Neural progenitor cell (in vitro differentiated cells): Measurements from ENCODE around the gene UPP2. TPM values are rescaled to one million over a fixed set of nuclear protein-coding genes. Genes with fewer than 3 reads are reported as not detected.

Experiments used
- DNase-seq: peaks from one replicate; pipeline ENCODE4 v3.0.0-alpha.2; 2016; ENCODE audit warnings: low spot score
- H2AFZ ChIP-seq: fragments of 200-600 bp; sonication (generic); replicated peaks from 2 replicates; pipeline ENCODE4 v1.6.1; 2016; ENCODE audit warnings: antibody characterized with exemption
- H3F3A ChIP-seq: fragments of 200-600 bp; sonication (generic); 2 replicates; pipeline ENCODE4 v1.6.1; 2016; ENCODE audit warnings: antibody characterized with exemption, low read depth
- H3K27ac ChIP-seq: fragments of 200-600 bp; sonication (generic); 2 replicates; pipeline ENCODE4 v1.5.1; 2016; ENCODE audit warnings: mild to moderate bottlenecking
- H3K27me3 ChIP-seq: fragments of 200-600 bp; sonication (generic); 2 replicates; pipeline ENCODE4 v1.6.1; 2016; ENCODE audit warnings: mild to moderate bottlenecking, moderate library complexity
- H3K36me3 ChIP-seq: fragments of 200-600 bp; sonication (generic); 2 replicates; pipeline ENCODE4 v1.5.1; 2016
- H3K4me1 ChIP-seq: fragments of 200-600 bp; sonication (generic); 2 replicates; pipeline ENCODE4 v1.6.1; 2016; ENCODE audit warnings: mixed run types
- H3K4me2 ChIP-seq: fragments of 200-600 bp; sonication (generic); 2 replicates; pipeline ENCODE4 v1.6.1; 2016
- H3K4me3 ChIP-seq: fragments of 200-600 bp; sonication (generic); 2 replicates; pipeline ENCODE4 v1.5.1; 2016
- H3K79me2 ChIP-seq: fragments of 200-600 bp; sonication (generic); 2 replicates; pipeline ENCODE4 v1.6.1; 2016; ENCODE audit warnings: low read depth
- H3K9ac ChIP-seq: fragments of 200-600 bp; sonication (generic); 2 replicates; pipeline ENCODE4 v1.6.1; 2016
- H3K9me3 ChIP-seq: fragments of 200-600 bp; sonication (generic); 2 replicates; pipeline ENCODE4 v1.5.1; 2016; ENCODE audit warnings: low read depth
- H4K20me1 ChIP-seq: fragments of 200-600 bp; sonication (generic); 2 replicates; pipeline ENCODE4 v1.6.1; 2016; ENCODE audit warnings: low read depth
- H3K27ac Mint-ChIP-seq: 3 replicates; pipeline ENCODE4 v1.8.0; 2021; ENCODE audit warnings: mixed read lengths
- H3K27me3 Mint-ChIP-seq: 2 replicates; pipeline ENCODE4 v1.8.0; 2022; ENCODE audit warnings: low read depth, mild to moderate bottlenecking, inconsistent platforms, moderate library complexity, mixed read lengths; ENCODE audit not compliant: insufficient read depth
- H3K36me3 Mint-ChIP-seq: 3 replicates; pipeline ENCODE4 v1.8.0; 2021; ENCODE audit warnings: mixed read lengths
- H3K4me1 Mint-ChIP-seq: 3 replicates; pipeline ENCODE4 v1.8.0; 2021; ENCODE audit warnings: mixed read lengths
- H3K4me3 Mint-ChIP-seq: 3 replicates; pipeline ENCODE4 v1.8.0; 2021; ENCODE audit warnings: mild to moderate bottlenecking, moderate library complexity, mixed read lengths
- H3K9me3 Mint-ChIP-seq: 3 replicates; pipeline ENCODE4 v1.8.0; 2020; ENCODE audit warnings: mixed read lengths
- EZH2 ChIP-seq: fragments of 200-600 bp; sonication (generic); IDR thresholded peaks from 2 replicates; pipeline ENCODE4 v1.6.1; 2017; ENCODE audit warnings: antibody characterized with exemption, mild to moderate bottlenecking, moderate library complexity
- EZH2phosphoT487 ChIP-seq: fragments of 200-600 bp; sonication (generic); IDR thresholded peaks from 2 replicates; pipeline ENCODE4 v1.6.1; 2017; ENCODE audit warnings: antibody characterized with exemption
- total RNA-seq: library from RNA; depleted of rRNA; stranded (reverse); fragments of >200 nt; gene quantifications from 2 replicates; pipeline ENCODE4 v1.2.3, GENCODE V29; 2015; ENCODE audit warnings: low replicate concordance
- TF ChIP-seq, protein P1 (sequence below): fragments of 200-600 bp; sonication (generic); IDR thresholded peaks from 2 replicates; pipeline ENCODE4 v1.5.1; 2017; ENCODE audit warnings: antibody characterized with exemption, mild to moderate bottlenecking

UPP2 gene
- total RNA-seq, 1 donor from 2014 or later = not detected

DNA sequence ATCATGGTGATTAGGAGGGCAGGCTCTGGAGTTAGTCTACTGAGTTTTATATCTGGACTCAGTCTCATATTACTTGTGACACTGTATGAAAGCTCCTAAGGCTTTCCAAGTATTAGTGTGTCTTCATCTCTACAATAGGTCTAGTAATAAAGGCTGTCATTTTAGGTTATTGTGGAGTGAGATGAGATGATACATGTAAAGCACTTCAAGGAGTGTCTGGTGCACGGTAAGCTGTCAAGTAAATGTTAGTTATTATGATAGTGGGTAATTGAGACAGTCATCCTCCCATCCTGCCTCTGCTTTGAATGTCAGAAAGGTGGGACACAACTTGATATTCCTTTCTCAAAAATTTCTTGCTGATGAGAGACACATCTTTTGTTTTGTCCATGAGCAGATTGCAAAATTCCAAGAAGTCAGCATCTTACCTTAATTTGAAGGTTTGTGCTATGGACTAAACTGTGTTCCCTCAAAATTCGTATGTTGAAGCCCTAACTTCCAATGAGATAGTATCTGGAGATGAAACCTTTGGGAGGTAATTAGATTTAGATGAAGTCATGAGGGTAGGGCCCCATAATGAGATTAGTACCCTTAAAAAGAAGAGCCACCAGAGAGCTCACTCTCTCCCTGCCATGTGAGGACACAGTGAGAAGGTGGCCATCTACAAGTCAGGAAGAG, 41.4 kb upstream of the UPP2 start:
- Histone ChIP-seq H3K9me3 (no peaks in the 10 kb centered on the region), H3K4me1 (no peaks in the 10 kb centered on the region), H3K36me3 (no peaks in the 10 kb centered on the region), H3K27me3 (no peaks in the 10 kb centered on the region), H4K20me1 (no peaks in the 10 kb centered on the region), H3F3A (no peaks in the 10 kb centered on the region), H2AFZ (no peak overlapping the region), H3K79me2 (no peaks in the 10 kb centered on the region), H3K27ac (no peak overlapping the region), H3K4me2 (no peak overlapping the region), H3K9ac (no peak overlapping the region), H3K4me3 (no peak overlapping the region)
- DNase-seq = no peak
- Mint-ChIP-seq H3K4me3 (no peak overlapping the region), H3K9me3 (peaks cover 3% of the 10 kb centered on the region), H3K27me3 (peaks cover 7% of the 10 kb centered on the region), H3K27ac (no peak overlapping the region), H3K4me1 (peaks cover 11% of the 10 kb centered on the region), H3K36me3 (no peaks in the 10 kb centered on the region)
- TF ChIP-seq, protein P1, sequence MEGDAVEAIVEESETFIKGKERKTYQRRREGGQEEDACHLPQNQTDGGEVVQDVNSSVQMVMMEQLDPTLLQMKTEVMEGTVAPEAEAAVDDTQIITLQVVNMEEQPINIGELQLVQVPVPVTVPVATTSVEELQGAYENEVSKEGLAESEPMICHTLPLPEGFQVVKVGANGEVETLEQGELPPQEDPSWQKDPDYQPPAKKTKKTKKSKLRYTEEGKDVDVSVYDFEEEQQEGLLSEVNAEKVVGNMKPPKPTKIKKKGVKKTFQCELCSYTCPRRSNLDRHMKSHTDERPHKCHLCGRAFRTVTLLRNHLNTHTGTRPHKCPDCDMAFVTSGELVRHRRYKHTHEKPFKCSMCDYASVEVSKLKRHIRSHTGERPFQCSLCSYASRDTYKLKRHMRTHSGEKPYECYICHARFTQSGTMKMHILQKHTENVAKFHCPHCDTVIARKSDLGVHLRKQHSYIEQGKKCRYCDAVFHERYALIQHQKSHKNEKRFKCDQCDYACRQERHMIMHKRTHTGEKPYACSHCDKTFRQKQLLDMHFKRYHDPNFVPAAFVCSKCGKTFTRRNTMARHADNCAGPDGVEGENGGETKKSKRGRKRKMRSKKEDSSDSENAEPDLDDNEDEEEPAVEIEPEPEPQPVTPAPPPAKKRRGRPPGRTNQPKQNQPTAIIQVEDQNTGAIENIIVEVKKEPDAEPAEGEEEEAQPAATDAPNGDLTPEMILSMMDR = no peak
- TF ChIP-seq EZH2phosphoT487 (no peak), EZH2 (no peak)

- Histone ChIP-seq H3K79me2 (no peaks in the 10 kb centered on the region), H3K27me3 (no peaks in the 10 kb centered on the region), H3K9ac (no peak overlapping the region), H3K27ac (no peak overlapping the region), H2AFZ (no peak overlapping the region), H3K4me2 (no peak overlapping the region), H3K9me3 (no peaks in the 10 kb centered on the region), H3F3A (no peaks in the 10 kb centered on the region), H4K20me1 (no peaks in the 10 kb centered on the region), H3K4me1 (no peaks in the 10 kb centered on the region), H3K36me3 (no peaks in the 10 kb centered on the region), H3K4me3 (no peak overlapping the region)
- H3K36me3 Mint-ChIP-seq = no peaks in the 10 kb centered on the region
- DNase-seq = no peak
- H3K4me3 Mint-ChIP-seq = no peak overlapping the region
- TF ChIP-seq EZH2phosphoT487 (no peak), EZH2 (no peak)
- TF ChIP-seq, protein P1 = no peak
- peaks cover 3% of the 10 kb centered on the region for H3K9me3 Mint-ChIP-seq
- H3K4me1 Mint-ChIP-seq = peaks cover 11% of the 10 kb centered on the region
- no peak overlapping the region for H3K27ac Mint-ChIP-seq
- H3K27me3 Mint-ChIP-seq = peaks cover 7% of the 10 kb centered on the region
Measured at GRCh38 chr2:158060835-158061435, 40.7 kb upstream of the UPP2 start.

DNA sequence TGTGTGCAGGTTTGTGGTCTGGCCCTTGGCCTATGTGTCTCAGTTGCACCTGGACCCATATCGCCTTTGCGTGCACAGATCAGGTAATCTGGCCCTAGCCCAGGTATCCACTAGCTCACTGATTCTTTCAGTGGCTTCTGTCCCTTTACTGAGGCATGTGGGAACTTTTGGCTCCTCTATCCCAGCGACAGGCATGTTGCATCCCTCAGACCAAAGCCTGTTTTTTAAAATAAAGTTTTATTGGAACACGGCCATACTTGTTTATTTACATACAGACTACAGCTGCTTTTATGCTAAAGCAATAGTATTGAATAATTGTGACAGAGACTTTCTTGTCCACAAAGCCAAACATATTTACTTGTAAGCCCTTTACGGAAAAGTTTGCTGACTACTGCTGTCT, 39.9 kb upstream of the UPP2 start:
- peaks cover 7% of the 10 kb centered on the region for H3K27me3 Mint-ChIP-seq
- Histone ChIP-seq H2AFZ (no peak overlapping the region), H3K9ac (no peak overlapping the region), H4K20me1 (no peaks in the 10 kb centered on the region), H3K36me3 (no peaks in the 10 kb centered on the region), H3K4me3 (no peak overlapping the region), H3K79me2 (no peaks in the 10 kb centered on the region), H3K4me1 (no peaks in the 10 kb centered on the region), H3K27ac (no peak overlapping the region), H3K4me2 (no peak overlapping the region), H3K27me3 (no peaks in the 10 kb centered on the region), H3K9me3 (no peaks in the 10 kb centered on the region), H3F3A (no peaks in the 10 kb centered on the region)
- TF ChIP-seq EZH2 (no peak), EZH2phosphoT487 (no peak)
- TF ChIP-seq, protein P1 = no peak
- H3K9me3 Mint-ChIP-seq = peaks cover 3% of the 10 kb centered on the region
- DNase-seq = no peak
- no peak overlapping the region for H3K4me3 Mint-ChIP-seq
- peaks cover 11% of the 10 kb centered on the region for H3K4me1 Mint-ChIP-seq
- H3K36me3 Mint-ChIP-seq = no peaks in the 10 kb centered on the region
- H3K27ac Mint-ChIP-seq = no peak overlapping the region
